ENCODE results near the gene TNPO2.

DNA sequence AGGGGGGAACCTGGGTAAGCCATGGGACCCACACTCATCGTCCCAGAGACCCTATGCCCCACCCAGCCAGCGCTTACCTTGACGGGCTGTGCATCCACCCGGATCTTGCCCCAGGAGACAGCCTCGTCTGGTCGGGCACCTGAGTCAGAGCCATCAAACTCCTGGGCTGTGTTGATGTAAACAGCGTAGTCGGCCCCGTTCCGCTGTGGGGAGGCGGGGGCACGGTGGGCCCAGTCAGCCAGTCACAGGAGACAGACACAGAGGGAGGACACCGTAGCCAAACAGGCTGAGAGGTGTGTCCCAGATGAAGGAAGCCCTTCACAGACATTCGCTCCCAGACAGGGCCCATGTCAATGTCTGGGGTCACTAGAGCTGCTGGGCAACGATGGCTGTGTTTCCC is 47.8 kb downstream of the TNPO2 start:
- no peak for TF ChIP-seq ZNF138 (tag by site-specific recombination; IDR thresholded peaks at IDR 0.05; ENCODE audit: borderline replicate concordance)
- no peak for TF ChIP-seq ZNF274 (IDR thresholded peaks at IDR 0.05; ENCODE audit: low read length)
- TF ChIP-seq ZNF274 (tag by site-specific recombination; IDR thresholded peaks at IDR 0.05; ENCODE audit: borderline replicate concordance) = no peak
- no peak for TF ChIP-seq CTCF (tag by site-specific recombination; IDR thresholded peaks at IDR 0.05)
- no peak for TF ChIP-seq ZNF514 (tag by site-specific recombination; IDR thresholded peaks at IDR 0.05)
- no peak for TF ChIP-seq ZNF423 (tag by site-specific recombination; IDR thresholded peaks at IDR 0.05)
- no peak for TF ChIP-seq ZNF391 (tag by site-specific recombination; IDR thresholded peaks at IDR 0.05; ENCODE audit: borderline replicate concordance, low read depth)
